ENCODE data around the gene PNMA8C. TPM values are rescaled to one million over a fixed set of nuclear protein-coding genes. Genes with fewer than 3 reads are reported as not detected.

The PNMA8C gene
- total and polyA plus RNA-seq, 7 donors: 0.23 to 0.36 (median 0.27) TPM; not detected in 2

DNA sequence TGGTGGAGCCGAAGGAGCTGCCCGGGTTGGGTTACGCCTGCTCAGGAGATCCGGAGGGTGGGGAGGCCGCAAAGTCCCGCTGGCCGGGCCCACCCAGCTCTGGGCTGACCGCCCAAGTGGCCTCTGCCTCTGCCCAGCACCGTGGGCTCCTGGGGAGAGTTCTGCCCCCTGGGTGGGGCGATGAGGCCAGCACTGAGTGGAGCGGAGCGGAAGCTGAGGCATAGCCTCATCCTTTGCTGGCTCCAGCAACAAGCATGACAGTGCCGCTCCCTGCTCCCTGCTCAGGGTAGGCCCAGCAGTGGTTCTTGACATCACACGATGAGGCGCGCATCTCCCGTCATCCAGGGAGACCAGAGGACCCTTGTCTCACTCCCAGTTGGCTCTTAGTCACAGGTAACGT, 37.9 kb downstream of the PNMA8C start:
- WGBS, 2 donors: 91 to 95% methylated on average over 18 of the region's 18 CpGs

GRCh38 chr19:46390121-46390858, 38.4 kb downstream of the PNMA8C start:
- TF ChIP-seq POLR2AphosphoS5 (IDR thresholded peaks at IDR 0.05) (no peak), CTCF (IDR thresholded peaks at IDR 0.05) (no peak), POLR2A (IDR thresholded peaks at IDR 0.05) (no peak), EP300 (IDR thresholded peaks at IDR 0.05) (no peak)
- H3K9me3 ChIP-seq: no peaks in the 10 kb centered on the region
- intact Hi-C loops (cut with DNase I): loop anchor here (5.0 kb wide), 1 partner anchor 108 kb away; no protein-coding TSS in a partner anchor
- peak overlapping the region in 1 of 4 donors; percentile 17 for H3K27ac ChIP-seq
- H3K36me3 ChIP-seq: peaks cover 39 to 58% (median 51%) of the 10 kb centered on the region in 4 donors
- peak; percentile 59 for DNase-seq
- 93 to 94% methylated on average over 16 of the region's 16 CpGs for WGBS, 2 donors
- H3K4me1 ChIP-seq: peaks cover 0 to 6% (median 0%) of the 10 kb centered on the region in 4 donors
- no peaks in the 10 kb centered on the region for H3K27me3 ChIP-seq
- H3K4me3 ChIP-seq: no peak overlapping the region

More for the DNA sequence above, 37.9 kb downstream of the PNMA8C start:
- no peak overlapping the region for H3K4me3 ChIP-seq
- TF ChIP-seq EP300 (IDR thresholded peaks at IDR 0.05) (no peak), CTCF (IDR thresholded peaks at IDR 0.05) (no peak), POLR2AphosphoS5 (IDR thresholded peaks at IDR 0.05) (no peak), POLR2A (IDR thresholded peaks at IDR 0.05) (no peak)
- peaks cover 39 to 55% (median 50%) of the 10 kb centered on the region in 4 donors for H3K36me3 ChIP-seq
- H3K4me1 ChIP-seq: peaks cover 0 to 6% (median 0%) of the 10 kb centered on the region in 4 donors
- DNase-seq: peak; percentile 62
- intact Hi-C loops (cut with DNase I): loop anchor here (5.0 kb wide), 1 partner anchor 109 kb away; no protein-coding TSS in a partner anchor
- H3K9me3 ChIP-seq: no peaks in the 10 kb centered on the region
- no peaks in the 10 kb centered on the region for H3K27me3 ChIP-seq
- peak overlapping the region in 1 of 4 donors; percentile 20 for H3K27ac ChIP-seq

GRCh38 chr19:46388311-46389095, 40.2 kb downstream of the PNMA8C start:
- intact Hi-C loops (cut with DNase I): no loop called here
- H3K36me3 ChIP-seq: peaks cover 45 to 75% (median 67%) of the 10 kb centered on the region in 4 donors
- H3K9me3 ChIP-seq: no peaks in the 10 kb centered on the region
- 93 to 94% methylated on average over 25 of the region's 25 CpGs for WGBS, 2 donors
- TF ChIP-seq EP300 (IDR thresholded peaks at IDR 0.05): no peak
- no peak for TF ChIP-seq CTCF (IDR thresholded peaks at IDR 0.05)
- TF ChIP-seq POLR2A (IDR thresholded peaks at IDR 0.05): no peak
- no peak for TF ChIP-seq POLR2AphosphoS5 (IDR thresholded peaks at IDR 0.05)
- H3K27ac ChIP-seq: no peak overlapping the region
- no peaks in the 10 kb centered on the region for H3K27me3 ChIP-seq
- no peak overlapping the region for H3K4me3 ChIP-seq
- peak; percentile 56 for DNase-seq
- peaks cover 0 to 6% (median 0%) of the 10 kb centered on the region in 4 donors for H3K4me1 ChIP-seq

- whole genome bisulfite sequencing, 2 donors: 96% methylated on average over 10 of the region's 10 CpGs
- Histone ChIP-seq H3K36me3 (peaks cover 45 to 81% (median 73%) of the 10 kb centered on the region in 4 donors), H3K9me3 (no peaks in the 10 kb centered on the region), H3K27ac (no peak overlapping the region), H3K4me1 (peaks cover 0 to 6% (median 0%) of the 10 kb centered on the region in 4 donors), H3K27me3 (no peaks in the 10 kb centered on the region), H3K4me3 (no peak overlapping the region)
- peak; percentile 50 for DNase-seq
- intact Hi-C loops (cut with DNase I): no loop called here
- TF ChIP-seq POLR2AphosphoS5 (IDR thresholded peaks at IDR 0.05): no peak
- no peak for TF ChIP-seq CTCF (IDR thresholded peaks at IDR 0.05)
- no peak for TF ChIP-seq POLR2A (IDR thresholded peaks at IDR 0.05)
- no peak for TF ChIP-seq EP300 (IDR thresholded peaks at IDR 0.05)
These were observed 41.0 kb downstream of the PNMA8C start for GRCh38 chr19:46387713-46388130.
